ENCODE data around the gene ZSCAN10. TPM values are rescaled to one million over a fixed set of nuclear protein-coding genes. Genes with fewer than 3 reads are reported as not detected.

ZSCAN10 gene
- total and polyA plus RNA-seq, 9 of the 15 experiments (the other 6 are each of a cell fraction or from before 2014, with no cell fraction given) = 0.22 TPM; not detected in 8

DNA sequence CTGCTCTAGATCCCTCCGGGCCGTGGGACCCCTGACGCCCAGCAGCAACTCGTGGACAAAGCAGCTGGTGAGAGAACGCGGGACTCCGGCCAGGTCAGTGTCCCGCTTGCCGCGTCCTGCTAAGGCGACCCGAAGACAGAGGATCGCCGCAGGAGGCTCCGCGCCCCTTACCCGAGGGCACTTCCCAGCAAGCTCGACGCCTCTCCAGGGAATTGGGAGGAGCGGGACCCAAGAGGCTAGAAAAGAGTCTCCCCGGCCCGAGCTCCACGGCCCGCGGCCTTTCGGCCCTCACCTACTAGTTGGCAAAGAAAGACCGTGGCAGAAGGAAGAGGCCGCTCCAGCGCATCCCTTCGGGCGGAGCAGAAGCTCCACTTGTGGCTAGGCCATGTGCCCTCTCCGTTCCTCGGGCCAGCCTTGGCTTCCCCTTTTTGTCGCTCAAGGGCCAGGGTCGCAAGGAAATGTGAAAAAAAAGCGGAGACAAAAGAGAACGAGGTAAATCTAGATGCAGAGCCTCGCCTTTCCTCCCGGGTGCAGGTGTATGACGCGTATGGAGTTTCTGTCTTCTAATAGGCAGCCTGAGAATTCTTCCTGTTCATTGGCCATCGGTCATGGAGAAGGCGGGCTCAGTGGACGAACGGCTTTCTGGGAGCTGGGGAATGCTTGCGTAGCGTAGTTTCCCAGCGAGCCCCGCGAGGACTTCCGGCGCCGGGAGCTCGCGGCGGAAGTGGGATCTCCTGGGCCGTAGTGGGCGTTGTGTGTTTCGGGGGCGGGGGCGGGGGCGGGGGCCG lies 35.4 kb upstream of the ZSCAN10 start, which contains the start of gene ZNF213 (continued):
- TF ChIP-seq, protein P1, sequence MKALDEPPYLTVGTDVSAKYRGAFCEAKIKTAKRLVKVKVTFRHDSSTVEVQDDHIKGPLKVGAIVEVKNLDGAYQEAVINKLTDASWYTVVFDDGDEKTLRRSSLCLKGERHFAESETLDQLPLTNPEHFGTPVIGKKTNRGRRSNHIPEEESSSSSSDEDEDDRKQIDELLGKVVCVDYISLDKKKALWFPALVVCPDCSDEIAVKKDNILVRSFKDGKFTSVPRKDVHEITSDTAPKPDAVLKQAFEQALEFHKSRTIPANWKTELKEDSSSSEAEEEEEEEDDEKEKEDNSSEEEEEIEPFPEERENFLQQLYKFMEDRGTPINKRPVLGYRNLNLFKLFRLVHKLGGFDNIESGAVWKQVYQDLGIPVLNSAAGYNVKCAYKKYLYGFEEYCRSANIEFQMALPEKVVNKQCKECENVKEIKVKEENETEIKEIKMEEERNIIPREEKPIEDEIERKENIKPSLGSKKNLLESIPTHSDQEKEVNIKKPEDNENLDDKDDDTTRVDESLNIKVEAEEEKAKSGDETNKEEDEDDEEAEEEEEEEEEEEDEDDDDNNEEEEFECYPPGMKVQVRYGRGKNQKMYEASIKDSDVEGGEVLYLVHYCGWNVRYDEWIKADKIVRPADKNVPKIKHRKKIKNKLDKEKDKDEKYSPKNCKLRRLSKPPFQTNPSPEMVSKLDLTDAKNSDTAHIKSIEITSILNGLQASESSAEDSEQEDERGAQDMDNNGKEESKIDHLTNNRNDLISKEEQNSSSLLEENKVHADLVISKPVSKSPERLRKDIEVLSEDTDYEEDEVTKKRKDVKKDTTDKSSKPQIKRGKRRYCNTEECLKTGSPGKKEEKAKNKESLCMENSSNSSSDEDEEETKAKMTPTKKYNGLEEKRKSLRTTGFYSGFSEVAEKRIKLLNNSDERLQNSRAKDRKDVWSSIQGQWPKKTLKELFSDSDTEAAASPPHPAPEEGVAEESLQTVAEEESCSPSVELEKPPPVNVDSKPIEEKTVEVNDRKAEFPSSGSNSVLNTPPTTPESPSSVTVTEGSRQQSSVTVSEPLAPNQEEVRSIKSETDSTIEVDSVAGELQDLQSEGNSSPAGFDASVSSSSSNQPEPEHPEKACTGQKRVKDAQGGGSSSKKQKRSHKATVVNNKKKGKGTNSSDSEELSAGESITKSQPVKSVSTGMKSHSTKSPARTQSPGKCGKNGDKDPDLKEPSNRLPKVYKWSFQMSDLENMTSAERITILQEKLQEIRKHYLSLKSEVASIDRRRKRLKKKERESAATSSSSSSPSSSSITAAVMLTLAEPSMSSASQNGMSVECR (CRISPR knock-in tag; IDR thresholded peaks at IDR 0.05) = no peak; the same call in 1 of the 2 replicates
- peak; percentile 95 for TF ChIP-seq PHF20 (IDR thresholded peaks at IDR 0.05; ENCODE audit: partially characterized antibody)
- TF ChIP-seq ZNF354B (CRISPR knock-in tag; IDR thresholded peaks at IDR 0.05) = no peak
- TF ChIP-seq MAFF (IDR thresholded peaks at IDR 0.05; ENCODE audit: low read length) = no peak
- no peak for TF ChIP-seq E2F8 (IDR thresholded peaks at IDR 0.05; ENCODE audit: low read depth, partially characterized antibody)
- TF ChIP-seq L3MBTL2 (IDR thresholded peaks at IDR 0.05) = peak; percentile 43
- no peak for TF ChIP-seq ZNF740 (CRISPR knock-in tag; IDR thresholded peaks at IDR 0.05)
- TF ChIP-seq ZNF740 (tag; IDR thresholded peaks at IDR 0.05) = no peak
- peak; percentile 61 for TF ChIP-seq SP2 (IDR thresholded peaks at IDR 0.05; ENCODE audit: extremely low read depth, low read depth, low read length, poor library complexity, severe bottlenecking)
- TF ChIP-seq EWSR1 (IDR thresholded peaks at IDR 0.05; ENCODE audit: borderline replicate concordance, low read depth, partially characterized antibody) = no peak
- no peak for TF ChIP-seq ZNF408 (CRISPR knock-in tag; IDR thresholded peaks at IDR 0.05; ENCODE audit: low read depth)
- TF ChIP-seq ZBTB5 (IDR thresholded peaks at IDR 0.05) = no peak
- no peak for TF ChIP-seq STAG1 (CRISPR knock-in tag; IDR thresholded peaks at IDR 0.05; ENCODE audit: borderline replicate concordance)
- no peak for TF ChIP-seq RBM15 (IDR thresholded peaks at IDR 0.05; ENCODE audit: insufficient read depth, low read length)
